ENCODE results near the gene GLI1. TPM values are rescaled to one million over a fixed set of nuclear protein-coding genes. Genes with fewer than 3 reads are reported as not detected.

The GLI1 gene
- total RNA-seq, 4 donors from 2014 or later, result 0.17 to 0.98 (median 0.84) TPM; not detected in 1

DNA sequence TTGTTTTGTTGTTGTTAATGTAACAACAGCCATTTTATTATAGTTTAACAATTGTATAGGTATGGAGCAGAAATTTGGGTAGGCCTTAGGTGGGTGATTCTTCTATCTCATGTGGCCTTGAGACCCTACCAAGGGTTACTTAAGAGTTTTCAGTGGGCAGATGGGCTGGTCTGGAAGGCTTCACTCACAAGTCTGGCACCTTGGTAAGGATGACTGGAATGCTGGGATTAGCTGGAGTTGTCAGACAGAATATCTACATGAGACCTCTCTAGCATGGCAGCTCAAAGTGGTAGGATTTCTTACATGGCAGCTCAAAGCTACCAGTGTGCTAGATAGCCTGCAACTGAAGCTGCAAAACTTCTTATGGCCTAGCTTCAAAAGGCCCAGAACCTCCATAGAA, 26.1 kb downstream of the GLI1 start:
- intact Hi-C loops (cut with DNase I), result no loop called here
- Histone ChIP-seq H3K4me3 (no peak overlapping the region), H3K4me1 (peaks cover 15 to 20% (median 17%) of the 10 kb centered on the region in 4 donors), H3K36me3 (peaks cover 9 to 18% (median 16%) of the 10 kb centered on the region in 4 donors), H3K9me3 (no peaks in the 10 kb centered on the region), H3K27ac (replicated peaks in 1 of 4) (no peak overlapping the region), H3K27me3 (peaks cover 0 to 19% (median 0%) of the 10 kb centered on the region in 4 donors)
- no peak for TF ChIP-seq POLR2A (IDR thresholded peaks at IDR 0.05; ENCODE audit: low read depth)
- DNase-seq (ENCODE audit: extremely low spot score), result no peak

DNA sequence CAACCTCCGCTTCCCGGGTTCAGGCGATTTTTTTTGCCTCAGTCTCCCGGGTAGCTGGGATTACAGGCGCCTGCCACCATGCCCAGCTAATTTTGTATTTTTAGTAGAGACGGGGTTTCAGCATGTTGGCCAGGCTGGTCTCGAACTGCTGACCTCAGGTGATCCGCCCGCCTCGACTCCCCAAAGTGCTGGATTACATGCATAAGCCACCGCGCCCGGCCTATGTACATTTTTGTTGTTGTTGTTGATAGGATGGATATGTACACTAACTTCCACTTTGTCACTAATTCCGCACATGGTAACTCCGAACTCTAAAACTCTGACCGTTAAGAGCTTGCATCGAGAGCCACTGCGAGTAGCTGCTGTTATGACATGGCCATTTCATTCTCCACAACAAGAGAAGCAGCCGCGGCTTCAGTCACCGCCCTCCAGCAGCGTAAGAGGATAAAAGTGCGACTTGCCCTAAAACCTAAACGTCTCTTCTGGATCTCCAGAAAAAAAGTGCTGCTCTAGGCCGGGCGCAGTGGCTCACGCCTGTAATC, 27.5 kb downstream of the GLI1 start:
- H3K27ac ChIP-seq (replicated peaks in 1 of 4), result peak overlapping the region; percentile 79 to 88 (median 86)
- H3K4me3 ChIP-seq, result peak overlapping the region; percentile 71 to 96 (median 92)
- H3K9me3 ChIP-seq, result no peaks in the 10 kb centered on the region
- WGBS, result 92% methylated on average over 27 of the region's 27 CpGs
- TF ChIP-seq EP300 (IDR thresholded peaks at IDR 0.05) (no peak), POLR2A (IDR thresholded peaks at IDR 0.05; ENCODE audit: low read depth) (no peak), POLR2AphosphoS5 (IDR thresholded peaks at IDR 0.05) (no peak)
- TF ChIP-seq, protein P1, sequence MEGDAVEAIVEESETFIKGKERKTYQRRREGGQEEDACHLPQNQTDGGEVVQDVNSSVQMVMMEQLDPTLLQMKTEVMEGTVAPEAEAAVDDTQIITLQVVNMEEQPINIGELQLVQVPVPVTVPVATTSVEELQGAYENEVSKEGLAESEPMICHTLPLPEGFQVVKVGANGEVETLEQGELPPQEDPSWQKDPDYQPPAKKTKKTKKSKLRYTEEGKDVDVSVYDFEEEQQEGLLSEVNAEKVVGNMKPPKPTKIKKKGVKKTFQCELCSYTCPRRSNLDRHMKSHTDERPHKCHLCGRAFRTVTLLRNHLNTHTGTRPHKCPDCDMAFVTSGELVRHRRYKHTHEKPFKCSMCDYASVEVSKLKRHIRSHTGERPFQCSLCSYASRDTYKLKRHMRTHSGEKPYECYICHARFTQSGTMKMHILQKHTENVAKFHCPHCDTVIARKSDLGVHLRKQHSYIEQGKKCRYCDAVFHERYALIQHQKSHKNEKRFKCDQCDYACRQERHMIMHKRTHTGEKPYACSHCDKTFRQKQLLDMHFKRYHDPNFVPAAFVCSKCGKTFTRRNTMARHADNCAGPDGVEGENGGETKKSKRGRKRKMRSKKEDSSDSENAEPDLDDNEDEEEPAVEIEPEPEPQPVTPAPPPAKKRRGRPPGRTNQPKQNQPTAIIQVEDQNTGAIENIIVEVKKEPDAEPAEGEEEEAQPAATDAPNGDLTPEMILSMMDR (IDR thresholded peaks at IDR 0.05), result no peak
- H3K36me3 ChIP-seq, result peaks cover 20 to 32% (median 30%) of the 10 kb centered on the region in 4 donors
- peaks cover 0 to 17% (median 0%) of the 10 kb centered on the region in 4 donors for H3K27me3 ChIP-seq
- DNase-seq (ENCODE audit: extremely low spot score), result no peak
- intact Hi-C loops (cut with DNase I), result no loop called here
- H3K4me1 ChIP-seq, result peaks cover 15 to 20% (median 17%) of the 10 kb centered on the region in 4 donors

DNA sequence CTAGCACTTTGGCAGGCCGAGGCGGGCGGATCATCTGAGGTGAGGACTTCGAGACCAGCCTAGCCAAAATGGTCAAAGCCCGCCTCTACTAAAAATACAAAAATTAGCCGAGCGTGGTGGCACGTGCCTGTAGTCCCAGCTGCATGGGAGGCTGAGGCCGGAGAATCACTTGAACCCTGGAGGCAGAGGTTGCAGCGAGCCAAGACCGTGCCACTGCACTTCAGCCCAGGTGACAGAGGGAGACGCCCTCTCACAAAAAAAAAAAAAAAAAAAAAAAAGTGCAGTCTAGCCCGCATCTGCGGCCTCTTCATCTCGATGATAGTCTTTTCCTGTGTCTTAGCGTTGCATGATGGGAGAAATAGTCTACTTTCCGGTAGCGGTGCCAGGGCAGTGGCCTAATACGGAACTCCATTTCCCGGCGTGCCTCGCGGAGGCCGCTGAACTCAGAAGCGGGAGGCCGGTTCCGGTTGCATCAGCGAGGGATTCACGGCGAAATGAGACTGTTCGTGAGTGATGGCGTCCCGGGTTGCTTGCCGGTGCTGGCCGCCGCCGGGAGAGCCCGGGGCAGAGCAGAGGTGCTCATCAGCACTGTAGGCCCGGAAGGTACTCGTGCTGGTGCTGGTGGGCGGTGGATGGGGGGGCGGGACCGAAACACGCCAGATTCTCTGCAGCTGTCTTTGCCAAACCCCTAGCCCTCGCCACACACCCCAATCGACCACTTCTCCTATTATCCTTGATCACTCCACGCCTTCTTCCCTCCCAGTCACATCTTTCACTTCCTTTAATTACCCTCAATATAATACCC, 28.2 kb downstream of the GLI1 start, which contains the start of gene MARS1:
MARS1 (plus strand) TSS at position 472 of the 805 bp plus-strand sequence; CDS start at position 495, 23 bp downstream.
- DNase-seq (ENCODE audit: extremely low spot score), result peak; percentile 98
- H3K4me1 ChIP-seq, result peaks cover 15 to 20% (median 17%) of the 10 kb centered on the region in 4 donors
- intact Hi-C loops (cut with DNase I), result no loop called here
- H3K36me3 ChIP-seq, result peaks cover 23 to 38% (median 37%) of the 10 kb centered on the region in 4 donors
- H3K9me3 ChIP-seq, result no peaks in the 10 kb centered on the region
- TF ChIP-seq EP300 (IDR thresholded peaks at IDR 0.05) (no peak), POLR2AphosphoS5 (IDR thresholded peaks at IDR 0.05) (peak; percentile 90 to 98), POLR2A (IDR thresholded peaks at IDR 0.05; ENCODE audit: low read depth) (peak; percentile 17)
- TF ChIP-seq, protein P1 (IDR thresholded peaks at IDR 0.05), result peak in 1 of 3 experiments; percentile 18
- peak within 1 kb of the TSS; percentile 71 to 96 (median 92) for H3K4me3 ChIP-seq
- WGBS, result 10% methylated on average over 38 of the region's 47 CpGs
- H3K27ac ChIP-seq (replicated peaks in 1 of 4), result peak within 1 kb of the TSS; percentile 79 to 88 (median 86)
- peaks cover 0 to 10% (median 0%) of the 10 kb centered on the region in 4 donors for H3K27me3 ChIP-seq

DNA sequence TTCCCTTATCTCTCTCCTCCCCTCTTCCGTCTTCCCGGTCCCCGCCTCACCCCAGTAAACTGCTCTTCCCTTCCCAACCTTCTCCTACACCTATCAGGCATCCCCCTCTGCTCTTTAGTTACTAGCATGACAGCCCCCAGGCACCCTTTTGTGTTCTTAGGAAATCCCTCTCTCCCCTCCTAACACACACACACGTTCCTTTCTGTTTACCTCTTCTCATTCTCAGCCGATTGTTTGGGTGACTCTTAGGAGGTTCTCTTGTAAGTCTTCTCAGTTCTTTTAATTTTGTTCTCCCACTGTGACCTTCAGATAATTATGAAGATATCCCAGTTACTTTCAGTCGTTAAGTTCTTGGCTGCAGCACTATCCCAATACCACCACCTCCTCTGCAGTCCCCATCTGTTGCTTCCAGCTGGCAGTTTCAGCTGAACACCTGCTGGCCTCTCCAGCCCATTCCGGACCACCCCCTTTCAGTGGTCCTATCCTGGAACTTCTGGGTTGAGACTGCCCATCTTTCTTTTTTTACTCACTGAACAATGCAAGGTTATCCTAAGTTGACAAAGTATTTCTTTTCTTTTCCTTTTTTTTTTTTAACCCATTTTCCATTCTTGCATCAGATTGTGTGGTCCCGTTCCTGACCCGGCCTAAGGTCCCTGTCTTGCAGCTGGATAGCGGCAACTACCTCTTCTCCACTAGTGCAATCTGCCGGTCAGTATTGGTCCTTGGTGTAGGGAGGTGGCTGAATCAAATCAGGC, 29.0 kb downstream of the GLI1 start:
- WGBS, result 24% methylated on average over 11 of the region's 11 CpGs
- H3K27ac ChIP-seq (replicated peaks in 1 of 4), result peak overlapping the region; percentile 79 to 88 (median 86)

More for the DNA sequence above, 29.0 kb downstream of the GLI1 start:
- Histone ChIP-seq H3K4me3 (peak overlapping the region; percentile 71 to 96 (median 92)), H3K27me3 (peaks cover 0 to 2% (median 0%) of the 10 kb centered on the region in 4 donors), H3K4me1 (peaks cover 15 to 20% (median 17%) of the 10 kb centered on the region in 4 donors), H3K9me3 (no peaks in the 10 kb centered on the region), H3K36me3 (peaks cover 25 to 41% (median 39%) of the 10 kb centered on the region in 4 donors)
- intact Hi-C loops (cut with DNase I), result no loop called here
- DNase-seq (ENCODE audit: extremely low spot score), result no peak
- TF ChIP-seq, protein P1 (IDR thresholded peaks at IDR 0.05), result no peak
- no peak for TF ChIP-seq POLR2A (IDR thresholded peaks at IDR 0.05; ENCODE audit: low read depth)
- no peak for TF ChIP-seq EP300 (IDR thresholded peaks at IDR 0.05)
- no peak for TF ChIP-seq POLR2AphosphoS5 (IDR thresholded peaks at IDR 0.05)

Measured in esophagus muscularis mucosa (tissue), 4 donors.